NCI-H446 (cell line): ENCODE results near the gene STOX2.

Experiments
- DNase-seq, 2 experiments: peaks; one replicate each; lab custom pipeline; 2025; lab: John Stamatoyannopoulos, UW

STOX2 gene

GRCh38 chr4:183986971-183987946 lies 82.2 kb downstream of the STOX2 start:
- DNase-seq: no peak

- DNase-seq: no peak
Observed at GRCh38 chr4:183987987-183988392, 82.9 kb downstream of the STOX2 start.

GRCh38 chr4:183988874-183989273 lies 83.8 kb downstream of the STOX2 start:
- DNase-seq: no peak

- no peak for DNase-seq
Observed at GRCh38 chr4:183989461-183989860, 84.4 kb downstream of the STOX2 start.

- no peak for DNase-seq
Observed at GRCh38 chr4:183989931-183990330, 84.8 kb downstream of the STOX2 start.

- DNase-seq: no peak
Observed at GRCh38 chr4:183993676-183994075, 88.6 kb downstream of the STOX2 start.

GRCh38 chr4:183995570-183995969 lies 90.5 kb downstream of the STOX2 start:
- no peak for DNase-seq

- no peak for DNase-seq
Observed at GRCh38 chr4:183996868-183997267, 91.8 kb downstream of the STOX2 start.

GRCh38 chr4:183999435-183999834 lies 94.3 kb downstream of the STOX2 start:
- DNase-seq: no peak

- no peak for DNase-seq
Observed at GRCh38 chr4:184000457-184001396, 95.6 kb downstream of the STOX2 start.

- DNase-seq: no peak
Observed at GRCh38 chr4:184003433-184003832, 98.3 kb downstream of the STOX2 start.

GRCh38 chr4:184007891-184008290 lies 102.8 kb downstream of the STOX2 start:
- DNase-seq: no peak

GRCh38 chr4:184010696-184011095 lies 105.6 kb downstream of the STOX2 start:
- DNase-seq: no peak

- DNase-seq: no peak
Observed at GRCh38 chr4:184011826-184012380, 106.8 kb downstream of the STOX2 start.

- DNase-seq: no peak
Observed at GRCh38 chr4:184012937-184013336, 107.8 kb downstream of the STOX2 start.

- DNase-seq: no peak
Observed at GRCh38 chr4:184014301-184014700, 109.2 kb downstream of the STOX2 start.

- no peak for DNase-seq
Observed at GRCh38 chr4:184016759-184017668, 111.9 kb downstream of the STOX2 start.

- no peak for DNase-seq
Observed at GRCh38 chr4:184019076-184019475, 114.0 kb downstream of the STOX2 start.

- no peak for DNase-seq
Observed at GRCh38 chr4:184019667-184020623, 114.8 kb downstream of the STOX2 start.

- no peak for DNase-seq
Observed at GRCh38 chr4:184021389-184021788, 116.3 kb downstream of the STOX2 start.
